H9 (cell line): ENCODE measurements around the gene LDHD. TPM values are rescaled to one million over a fixed set of nuclear protein-coding genes. Genes with fewer than 3 reads are reported as not detected.

Experiments
- DNase-seq: peaks from one replicate; pipeline ENCODE4 v3.0.0-alpha.2; 2017
- H2AFZ ChIP-seq: one replicate; pipeline ENCODE4 v1.6.1; 2013; ENCODE audit warnings: mild to moderate bottlenecking, low read length, control low read depth, moderate library complexity
- H2AK5ac ChIP-seq: 2 replicates; pipeline ENCODE4 v1.6.1; 2013; ENCODE audit warnings: low read length, control low read depth, mixed read lengths; ENCODE audit not compliant: insufficient read length
- H2BK120ac ChIP-seq: one replicate; pipeline ENCODE4 v1.6.1; 2013; ENCODE audit warnings: low read depth, mild to moderate bottlenecking, low read length, control low read depth, inconsistent platforms; ENCODE audit not compliant: poor library complexity, severe bottlenecking
- H2BK12ac ChIP-seq: 2 replicates; pipeline ENCODE4 v1.6.1; 2013; ENCODE audit warnings: low read length, control low read depth, mixed read lengths, low read depth; ENCODE audit not compliant: insufficient read length
- H2BK15ac ChIP-seq: 2 replicates; pipeline ENCODE4 v1.6.1; 2013; ENCODE audit warnings: low read depth, low read length, control low read depth
- H2BK20ac ChIP-seq: one replicate; pipeline ENCODE4 v1.6.1; 2013; ENCODE audit warnings: low read depth, mild to moderate bottlenecking, low read length, control low read depth, inconsistent platforms; ENCODE audit not compliant: poor library complexity, severe bottlenecking
- H2BK5ac ChIP-seq: 2 replicates; pipeline ENCODE4 v1.6.1; 2013; ENCODE audit warnings: low read length, control low read depth, mixed read lengths; ENCODE audit not compliant: insufficient read length
- H3K14ac ChIP-seq: 2 replicates; pipeline ENCODE4 v1.6.1; 2013; ENCODE audit warnings: low read length, control low read depth; ENCODE audit not compliant: insufficient read depth
- H3K18ac ChIP-seq: 2 replicates; pipeline ENCODE4 v1.6.1; 2013; ENCODE audit warnings: low read depth, mild to moderate bottlenecking, mixed read lengths, low read length, control low read depth; ENCODE audit not compliant: insufficient read length
- H3K23ac ChIP-seq: 2 replicates; pipeline ENCODE4 v1.6.1; 2013; ENCODE audit warnings: low read length, control low read depth, mixed read lengths, low read depth; ENCODE audit not compliant: insufficient read length
- H3K23me2 ChIP-seq: 2 replicates; pipeline ENCODE4 v1.6.1; 2013; ENCODE audit warnings: low read depth, mild to moderate bottlenecking, mixed read lengths, low read length, control low read depth; ENCODE audit not compliant: insufficient read length, poor library complexity, severe bottlenecking
- H3K27ac ChIP-seq: 2 replicates; pipeline ENCODE4 v1.5.1; 2013; ENCODE audit warnings: low read length, control low read depth, mixed read lengths, low read depth; ENCODE audit not compliant: insufficient read length
- H3K27me3 ChIP-seq: 2 replicates; pipeline ENCODE4 v1.6.1; 2013; ENCODE audit warnings: low read length, control low read depth, inconsistent platforms; ENCODE audit not compliant: insufficient read depth
- H3K4ac ChIP-seq: 2 replicates; pipeline ENCODE4 v1.6.1; 2013; ENCODE audit warnings: low read depth, mild to moderate bottlenecking, control low read depth, inconsistent platforms, low read length, moderate library complexity
- H3K4me1 ChIP-seq: 2 replicates; pipeline ENCODE4 v1.6.1; 2013; ENCODE audit warnings: low read length, control low read depth, inconsistent platforms; ENCODE audit not compliant: insufficient read depth
- H3K4me2 ChIP-seq: 2 replicates; pipeline ENCODE4 v1.6.1; 2013; ENCODE audit warnings: low read length, control low read depth, mixed read lengths; ENCODE audit not compliant: insufficient read length, insufficient read depth
- H3K56ac ChIP-seq: 2 replicates; pipeline ENCODE4 v1.6.1; 2013; ENCODE audit warnings: low read depth, mild to moderate bottlenecking, mixed read lengths, low read length, control low read depth; ENCODE audit not compliant: insufficient read length
- H3K79me1 ChIP-seq: 2 replicates; pipeline ENCODE4 v1.6.1; 2013; ENCODE audit warnings: low read depth, mild to moderate bottlenecking, moderate library complexity, low read length, control low read depth, inconsistent platforms; ENCODE audit not compliant: insufficient read depth, poor library complexity, severe bottlenecking
- H3K79me2 ChIP-seq: 2 replicates; pipeline ENCODE4 v1.6.1; 2013; ENCODE audit warnings: low read length, control low read depth, inconsistent platforms; ENCODE audit not compliant: insufficient read depth
- H3K9ac ChIP-seq: 2 replicates; pipeline ENCODE4 v1.6.1; 2013; ENCODE audit warnings: low read length, control low read depth, mixed read lengths; ENCODE audit not compliant: insufficient read length; ENCODE audit errors: extremely low read depth
- H3K9me3 ChIP-seq: one replicate; pipeline ENCODE4 v1.6.1; 2013; ENCODE audit warnings: low read depth, low read length, inconsistent platforms; ENCODE audit not compliant: control insufficient read depth
- H3T11ph ChIP-seq: one replicate; pipeline ENCODE4 v1.6.1; 2013; ENCODE audit warnings: mild to moderate bottlenecking, low read length, control low read depth, inconsistent platforms
- H4K20me1 ChIP-seq: one replicate; pipeline ENCODE4 v1.6.1; 2013; ENCODE audit not compliant: control insufficient read depth, insufficient read length, insufficient read depth
- H4K5ac ChIP-seq: 2 replicates; pipeline ENCODE4 v1.6.1; 2013; ENCODE audit warnings: low read depth, mild to moderate bottlenecking, mixed read lengths, low read length, control low read depth; ENCODE audit not compliant: insufficient read length
- H4K8ac ChIP-seq: replicated peaks from 2 replicates; pipeline ENCODE4 v1.6.1; 2013; ENCODE audit warnings: low read length, control low read depth, mixed read lengths, low read depth; ENCODE audit not compliant: insufficient read length
- H4K91ac ChIP-seq: 2 replicates; pipeline ENCODE4 v1.6.1; 2013; ENCODE audit warnings: low read depth, mild to moderate bottlenecking, moderate library complexity, mixed read lengths, low read length, control low read depth; ENCODE audit not compliant: insufficient read length
- H3K27ac Mint-ChIP-seq, 3 experiments: 2 replicates in 2 of 3; 3 replicates in 1 of 3; pipeline ENCODE4 v1.8.0; 2020 to 2021; ENCODE audit warnings: mixed read lengths in 3 of 3, mild to moderate bottlenecking in 1 of 3, moderate library complexity in 1 of 3
- H3K27me3 Mint-ChIP-seq: 2 replicates; pipeline ENCODE4 v1.8.0; 2021; ENCODE audit warnings: low read depth, mild to moderate bottlenecking, moderate library complexity, mixed read lengths
- H3K36me3 Mint-ChIP-seq, 3 experiments: 2 replicates in 2 of 3; 3 replicates in 1 of 3; pipeline ENCODE4 v1.8.0; 2020 to 2021; ENCODE audit warnings: low read depth in 3 of 3, mixed read lengths in 3 of 3; ENCODE audit not compliant: insufficient read depth in 1 of 3
- H3K4me1 Mint-ChIP-seq, 2 experiments: 2 replicates each; pipeline ENCODE4 v1.8.0; 2020; ENCODE audit warnings: mixed read lengths in 2 of 2
- H3K4me3 Mint-ChIP-seq, 2 experiments: 2 replicates in 1 of 2; 3 replicates in 1 of 2; pipeline ENCODE4 v1.8.0; 2020 to 2021; ENCODE audit warnings: mild to moderate bottlenecking in 2 of 2, mixed read lengths in 2 of 2, moderate library complexity in 1 of 2
- H3K9me3 Mint-ChIP-seq, 2 experiments: 2 replicates in 1 of 2; 3 replicates in 1 of 2; pipeline ENCODE4 v1.8.0; 2020; ENCODE audit warnings: mild to moderate bottlenecking in 2 of 2, mixed read lengths in 2 of 2, moderate library complexity in 1 of 2
- CTCF ChIP-seq: fragments of 200-600 bp; sonication (generic); conservative IDR thresholded peaks from 3 replicates; pipeline ENCODE4 v1.8.0; 2021; ENCODE audit warnings: antibody characterized with exemption, mild to moderate bottlenecking
- WGBS: extraction: QIAGEN DNeasy Blood & Tissue Kit; methylation state at CpG from one replicate; pipeline ENCODE4 v1.1.7; 2013; ENCODE audit warnings: missing lambda C conversion rate, low lambda C conversion rate, mixed read lengths; ENCODE audit not compliant: insufficient read length; ENCODE audit errors: extremely low coverage; 5-methylcytosine and 5-hydroxymethylcytosine counted together
- total RNA-seq: library from RNA; stranded (reverse); gene quantifications from 2 replicates; pipeline ENCODE4 v1.2.1, GENCODE V29; 2021

Gene LDHD
- total RNA-seq, 1 experiment from 2014 or later: 14.7 TPM

DNA sequence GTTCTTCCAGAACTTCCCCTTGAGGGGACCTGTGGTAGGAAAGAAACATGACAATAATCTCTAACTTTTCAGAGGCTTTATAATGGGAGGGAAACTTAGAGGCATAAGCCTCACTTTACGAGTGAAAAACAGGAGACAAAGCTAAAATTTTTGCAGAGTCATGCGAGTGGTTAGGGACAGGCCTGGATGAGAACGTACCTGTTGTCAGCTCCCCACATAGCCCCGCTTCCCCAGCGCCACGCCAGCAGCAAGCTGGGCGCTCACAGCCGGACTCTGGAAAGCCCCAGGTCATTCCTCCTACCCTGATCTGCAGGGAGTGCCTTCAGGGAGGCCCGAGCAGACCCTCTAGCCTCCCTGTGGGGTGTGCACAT lies 53.6 kb downstream of the LDHD start:
- H3K4me1 Mint-ChIP-seq: peaks cover 41 to 54% of the 10 kb centered on the region in 2 experiments
- H3K9me3 Mint-ChIP-seq: no peaks in the 10 kb centered on the region
- H3K27ac Mint-ChIP-seq: peak overlapping the region; percentile 40 to 84 (median 46); a peak in 4 of 7 replicates

More for the DNA sequence above, 53.6 kb downstream of the LDHD start:
- WGBS: no CpG with 5 or more reads among the region's 9 CpGs
- Histone ChIP-seq H2AK5ac (no peak overlapping the region), H3K9me3 (no peaks in the 10 kb centered on the region), H2BK15ac (no peak overlapping the region), H2BK5ac (no peak overlapping the region), H3K56ac (no peak overlapping the region), H4K5ac (no peak overlapping the region), H4K20me1 (no peaks in the 10 kb centered on the region), H2BK120ac (no peak overlapping the region), H2BK20ac (no peak overlapping the region), H3K9ac (no peak overlapping the region), H3K79me1 (peaks cover 2% of the 10 kb centered on the region), H3K14ac (no peak overlapping the region; the same call in 1 of the 2 replicates), H3K27ac (no peak overlapping the region), H4K8ac (no peak overlapping the region), H4K91ac (no peak overlapping the region), H3K27me3 (no peaks in the 10 kb centered on the region), H2BK12ac (no peak overlapping the region), H3K18ac (no peak overlapping the region), H3K23ac (no peak overlapping the region), H3T11ph (no peak overlapping the region), H2AFZ (no peak overlapping the region), H3K79me2 (peaks cover 10% of the 10 kb centered on the region; the same call in 1 of the 2 replicates), H3K4me2 (no peak overlapping the region), H3K23me2 (no peaks in the 10 kb centered on the region), H3K4ac (no peak overlapping the region), H3K4me1 (no peaks in the 10 kb centered on the region; the same call in 1 of the 2 replicates)
- Mint-ChIP-seq H3K36me3 (peaks cover 0 to 4% (median 0%) of the 10 kb centered on the region in 3 experiments; a peak in 3 of 7 replicates), H3K4me3 (peak overlapping the region in 1 of 2 experiments; percentile 24; a peak in 1 of 5 replicates), H3K27me3 (no peaks in the 10 kb centered on the region; the same call in 1 of the 2 replicates)
- TF ChIP-seq CTCF: no peak; the same call in 2 of the 3 replicates
- no peak for DNase-seq
